Brain pericyte (primary cell): ENCODE measurements around the gene ADGRD1.

Experiments used
- DNase-seq: peaks from one replicate; pipeline ENCODE4 v3.0.0-alpha.2; 2012; ENCODE audit warnings: low read depth, low spot score

Gene ADGRD1

GRCh38 chr12:131159660-131160059 lies 206.0 kb downstream of the ADGRD1 start:
- no peak for DNase-seq

DNA sequence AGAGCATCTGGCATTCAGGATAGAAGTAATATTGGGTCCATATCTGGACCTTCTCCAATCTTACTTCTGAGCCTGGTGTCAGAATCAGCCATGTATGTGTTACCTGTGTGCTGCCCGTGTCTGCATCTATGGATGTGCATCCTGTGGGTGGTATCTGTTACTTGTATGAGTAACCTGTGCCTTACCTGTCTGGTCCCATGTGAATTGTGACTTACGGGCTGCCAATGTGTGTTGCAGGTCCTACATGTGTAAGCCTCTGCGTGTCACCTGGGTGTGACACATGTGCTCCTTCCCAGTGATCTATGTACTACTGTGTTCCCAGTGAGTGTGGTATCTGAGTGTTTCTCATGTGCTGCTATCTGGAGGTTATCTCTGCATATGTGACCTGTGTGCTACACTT lies 208.4 kb downstream of the ADGRD1 start:
- DNase-seq, result no peak

- no peak for DNase-seq
Observed at GRCh38 chr12:131163189-131163738, 209.6 kb downstream of the ADGRD1 start.

DNA sequence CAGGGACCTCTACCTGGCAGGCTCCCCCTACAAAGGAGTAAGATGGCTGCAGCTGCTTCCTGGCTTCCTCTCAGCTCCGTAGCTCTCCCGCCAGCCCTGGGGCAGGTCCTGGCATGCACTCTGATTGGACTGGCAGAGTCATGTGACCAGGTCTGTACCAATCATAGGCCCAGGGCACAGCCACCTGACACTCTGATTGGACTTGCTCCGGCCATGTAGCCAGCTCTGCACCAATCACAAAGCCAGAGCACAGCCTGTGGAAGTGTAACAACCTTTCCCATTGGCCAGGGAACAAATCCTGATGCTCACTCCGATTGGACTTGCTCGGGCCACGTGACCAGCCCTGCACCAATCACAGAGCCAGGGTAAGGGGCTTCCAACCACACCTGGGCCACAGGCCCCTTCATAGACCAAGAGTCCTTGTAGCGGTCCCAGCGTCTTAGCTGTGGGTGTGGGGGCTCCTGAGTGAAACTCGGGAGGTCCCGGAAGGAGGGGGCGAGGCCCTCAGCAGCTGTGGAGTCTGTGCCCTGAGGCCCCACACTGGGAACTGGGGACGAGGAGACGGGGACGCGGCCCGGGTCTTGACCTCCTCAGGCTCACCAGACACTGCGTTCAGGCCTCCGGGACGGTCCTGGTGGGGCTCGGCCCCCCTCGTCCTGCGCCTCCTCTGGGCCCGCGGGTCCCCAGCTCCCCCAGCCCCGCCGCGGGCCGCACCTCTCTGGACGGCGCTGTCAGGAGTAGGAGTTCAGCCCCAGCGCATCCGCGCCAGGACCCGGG lies 210.6 kb downstream of the ADGRD1 start:
- no peak for DNase-seq

DNA sequence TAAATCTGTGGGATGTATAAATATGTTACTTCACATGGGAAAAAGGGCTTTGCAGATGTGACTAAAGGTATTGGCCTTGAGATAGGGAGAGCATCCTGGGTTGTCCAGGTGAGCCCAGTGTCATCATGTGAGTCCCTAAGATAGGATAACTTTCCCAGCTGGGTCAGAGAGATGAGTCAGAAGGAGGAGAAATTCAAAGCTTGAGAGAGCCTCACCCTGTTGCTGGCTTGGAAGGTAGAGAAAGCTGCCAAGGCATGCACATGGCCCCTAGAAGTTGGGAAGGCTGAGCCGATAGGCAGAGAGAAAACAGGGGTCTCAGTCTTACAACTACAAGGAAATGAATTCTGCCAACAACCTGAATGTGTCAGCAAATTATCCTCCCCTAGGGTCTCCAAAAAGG lies 213.0 kb downstream of the ADGRD1 start:
- no peak for DNase-seq

- no peak for DNase-seq
Observed at GRCh38 chr12:131167334-131167733, 213.6 kb downstream of the ADGRD1 start.

GRCh38 chr12:131171029-131171428 lies 217.3 kb downstream of the ADGRD1 start:
- DNase-seq, result no peak

DNA sequence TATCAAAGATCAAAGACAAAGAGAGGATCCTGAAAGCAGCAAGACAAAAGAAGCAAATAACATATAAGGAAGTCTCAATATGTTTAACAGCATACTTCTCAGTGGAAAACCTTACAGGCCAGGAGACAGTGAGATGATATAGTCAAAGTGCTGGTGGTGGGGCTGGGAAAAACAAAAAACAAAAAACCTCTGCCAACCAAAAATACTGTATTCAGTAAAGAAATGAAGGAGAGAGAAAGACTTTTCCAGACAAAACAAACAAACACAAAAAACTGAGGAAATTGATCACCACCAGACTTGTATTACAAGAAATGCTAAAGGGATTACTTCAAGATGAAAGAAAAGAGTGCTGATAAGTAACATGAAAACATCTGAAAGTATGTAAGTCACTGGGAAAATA lies 221.2 kb downstream of the ADGRD1 start:
- no peak for DNase-seq

DNA sequence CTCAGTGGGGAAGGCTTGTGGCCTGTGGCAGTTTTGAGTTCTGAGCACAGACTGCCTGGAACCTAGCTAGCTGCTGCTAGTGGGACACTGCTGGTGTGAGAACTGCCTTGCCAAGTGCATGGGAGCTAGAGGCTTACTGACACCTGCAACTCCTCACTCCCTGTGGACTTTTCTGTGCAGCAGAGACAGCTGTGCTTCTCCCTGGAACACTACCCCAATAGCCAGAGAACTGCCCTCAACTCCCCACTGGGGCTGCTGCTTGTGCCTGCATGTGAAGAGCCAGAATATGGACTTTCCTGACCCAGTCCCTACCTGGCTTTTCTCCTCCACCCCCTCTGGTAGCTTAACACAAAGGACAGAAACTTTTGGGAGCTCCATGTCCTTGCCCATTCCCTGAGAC lies 222.6 kb downstream of the ADGRD1 start:
- no peak for DNase-seq

DNA sequence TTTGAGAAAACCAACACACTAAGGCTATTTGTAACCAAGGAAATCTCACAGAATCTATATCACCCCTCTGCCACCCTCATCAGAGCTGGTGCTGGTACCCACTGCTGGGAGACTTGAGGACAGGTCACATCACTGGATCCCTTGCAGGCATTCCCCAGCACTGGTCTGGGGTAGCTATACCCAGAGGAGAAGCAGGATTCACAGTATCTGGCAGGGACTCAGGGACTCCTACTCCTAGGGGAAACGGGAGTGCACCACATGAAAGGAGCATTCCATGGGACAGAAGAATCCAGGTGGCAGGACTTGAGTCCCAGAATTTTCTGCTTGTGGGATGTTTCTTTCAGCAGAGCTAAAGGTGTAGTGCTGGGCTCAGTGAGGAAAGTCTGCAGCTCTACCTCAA lies 223.2 kb downstream of the ADGRD1 start:
- no peak for DNase-seq

GRCh38 chr12:131177599-131177998 lies 223.9 kb downstream of the ADGRD1 start:
- no peak for DNase-seq

DNA sequence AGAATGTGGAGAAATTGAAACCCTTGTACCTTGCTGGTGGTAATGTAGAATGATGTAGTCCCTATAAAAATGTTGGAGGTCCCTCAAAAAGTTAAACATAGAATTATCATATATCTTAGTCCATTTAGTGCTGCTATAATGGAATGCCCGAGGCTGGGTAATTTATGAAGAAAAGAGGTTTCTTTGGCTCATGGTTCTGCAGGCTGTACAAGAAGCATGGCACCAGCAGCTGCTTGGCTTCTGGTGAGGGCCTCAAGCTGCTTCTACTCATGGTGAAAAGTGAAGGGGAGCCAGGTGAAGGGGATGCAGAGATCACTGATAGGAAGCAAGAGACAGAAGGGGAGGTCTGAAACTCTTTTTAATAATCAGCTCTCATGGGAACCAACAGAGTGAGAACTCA lies 233.9 kb downstream of the ADGRD1 start:
- DNase-seq, result no peak

- DNase-seq, result no peak
Observed at GRCh38 chr12:131188131-131189050, 234.7 kb downstream of the ADGRD1 start.

GRCh38 chr12:131189781-131190180 lies 236.1 kb downstream of the ADGRD1 start:
- DNase-seq, result no peak

GRCh38 chr12:131190965-131191364 lies 237.3 kb downstream of the ADGRD1 start:
- DNase-seq, result no peak
